Activated naive CD4-positive, alpha-beta T cell treated with Interleukin-2 at 50 U/mL for 16 hours (primary cell): ENCODE data around the gene PDPK1.

Source experiments
- DNase-seq: peaks from one replicate; pipeline ENCODE4 v3.0.0-alpha.2; 2020

Gene PDPK1

DNA sequence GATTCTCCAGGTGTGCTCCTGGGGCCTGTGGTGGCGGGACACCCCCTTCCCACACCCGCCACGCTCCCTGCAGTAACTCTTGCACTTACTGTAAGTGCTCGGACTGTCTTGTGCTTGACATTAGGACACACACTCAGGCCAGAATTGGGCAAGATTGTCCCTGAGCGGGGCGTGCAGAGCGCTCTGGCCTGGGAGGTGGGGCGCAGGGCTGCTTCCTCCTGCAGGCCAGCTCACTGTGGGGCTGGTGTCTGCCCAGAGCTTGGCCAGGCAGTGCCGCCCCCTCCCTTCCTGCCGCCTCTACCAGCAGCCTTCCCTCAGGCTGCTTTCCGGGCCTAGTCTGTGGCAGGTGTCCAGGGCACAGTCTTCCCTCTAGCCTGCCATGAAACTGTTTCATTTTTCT lies 30.2 kb upstream of the PDPK1 start:
- DNase-seq, result no peak

DNA sequence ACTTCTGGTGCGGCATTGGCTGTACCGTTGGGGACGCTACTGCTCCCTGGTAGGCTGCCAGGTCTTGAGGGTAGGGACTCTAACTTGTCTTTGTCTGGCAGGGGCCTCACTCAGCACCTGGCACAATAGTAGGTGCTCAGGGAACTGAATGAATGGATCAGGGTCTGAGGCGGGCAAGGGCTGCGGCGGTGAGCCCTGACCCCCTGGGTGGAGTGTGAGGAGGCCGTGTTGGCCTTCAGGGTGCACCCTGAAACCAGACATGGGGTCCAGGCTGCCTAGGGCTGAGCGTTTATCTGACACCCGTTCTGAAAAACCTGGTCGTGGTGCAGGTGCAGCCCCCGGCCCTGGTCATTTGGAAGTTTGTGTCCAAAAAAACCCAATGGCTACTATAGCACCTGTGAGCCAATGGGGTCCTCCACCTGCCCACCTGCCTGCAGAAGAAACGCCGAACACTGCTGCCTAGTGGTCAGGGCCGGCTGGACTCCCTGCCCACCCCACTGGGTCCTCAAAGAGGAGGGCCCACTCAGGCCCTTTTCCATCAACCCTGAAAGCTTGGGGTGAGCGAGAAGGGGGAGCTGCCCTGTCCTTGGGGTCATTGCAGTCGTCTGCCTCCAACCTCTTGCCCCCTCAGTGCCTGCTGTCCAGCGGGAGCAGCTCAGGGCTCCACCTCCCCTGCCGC lies 29.0 kb upstream of the PDPK1 start:
- no peak for DNase-seq

DNA sequence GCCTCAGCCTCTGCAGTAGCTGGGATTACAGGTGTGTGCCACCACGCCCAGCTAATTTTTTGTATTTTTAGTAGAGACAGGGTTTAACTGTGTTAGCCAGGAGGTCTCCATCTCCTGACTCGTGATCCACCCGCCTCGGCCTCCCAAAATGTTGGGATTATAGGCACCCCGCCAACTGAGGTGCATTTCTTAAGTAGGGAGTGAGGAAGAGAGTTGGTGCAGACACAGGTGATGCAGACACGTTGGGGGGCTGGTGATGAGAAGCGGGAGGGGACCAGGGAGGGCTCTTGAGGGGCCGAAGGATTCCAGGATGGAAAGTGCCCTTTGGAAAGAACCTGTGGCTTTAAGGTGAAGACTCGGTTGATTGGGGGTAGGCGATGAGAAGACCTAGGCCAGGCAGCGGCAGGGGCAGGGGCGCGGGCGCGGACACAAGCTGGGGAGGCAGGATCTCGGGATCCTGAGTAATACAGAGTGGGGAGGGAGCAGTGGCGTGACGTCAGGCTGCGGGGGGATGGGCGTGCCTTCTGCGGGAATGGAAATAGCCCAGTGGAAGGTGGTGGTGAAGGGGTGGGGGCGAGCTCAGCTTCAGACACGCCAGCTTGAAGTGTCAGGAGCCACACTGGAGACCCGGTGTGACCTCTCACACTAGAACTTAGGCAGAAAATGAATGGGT lies 26.6 kb upstream of the PDPK1 start:
- no peak for DNase-seq

DNA sequence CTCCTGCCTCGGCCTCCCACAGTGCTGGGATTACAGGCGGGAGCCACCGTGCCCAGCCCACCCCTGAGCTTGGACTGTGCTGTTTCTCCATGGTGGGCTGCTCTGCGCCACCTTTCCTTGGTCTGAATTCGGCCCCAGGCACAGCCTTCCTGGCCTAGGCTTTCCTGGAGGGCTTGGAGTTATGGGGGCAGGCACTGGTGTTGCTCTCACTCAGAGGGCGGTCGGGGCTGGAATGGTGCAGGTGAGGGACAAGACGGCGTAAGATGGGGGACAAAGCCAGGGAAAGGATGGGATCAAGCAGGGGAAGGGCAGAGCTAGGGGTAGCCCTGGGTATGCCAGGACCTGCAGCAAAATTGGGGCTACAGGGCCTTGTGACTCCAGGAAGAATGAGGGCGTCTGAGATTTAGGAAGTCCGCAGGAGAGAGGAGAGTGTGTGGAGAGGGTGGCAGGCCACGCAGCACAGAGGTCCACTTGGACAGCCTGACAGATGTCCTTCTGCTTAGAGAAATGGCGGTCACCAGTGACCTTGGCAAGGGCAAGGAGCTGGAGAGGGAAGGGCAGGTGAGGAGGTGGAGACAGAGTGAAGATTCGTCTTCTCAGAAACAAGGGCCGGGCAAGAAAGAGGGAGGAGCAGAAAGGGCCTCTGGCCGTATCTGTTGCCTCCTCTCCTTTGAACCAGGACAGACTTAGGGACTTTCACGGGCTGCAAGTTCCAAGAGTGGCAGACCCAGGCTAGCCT lies 25.7 kb upstream of the PDPK1 start:
- DNase-seq, result no peak

DNA sequence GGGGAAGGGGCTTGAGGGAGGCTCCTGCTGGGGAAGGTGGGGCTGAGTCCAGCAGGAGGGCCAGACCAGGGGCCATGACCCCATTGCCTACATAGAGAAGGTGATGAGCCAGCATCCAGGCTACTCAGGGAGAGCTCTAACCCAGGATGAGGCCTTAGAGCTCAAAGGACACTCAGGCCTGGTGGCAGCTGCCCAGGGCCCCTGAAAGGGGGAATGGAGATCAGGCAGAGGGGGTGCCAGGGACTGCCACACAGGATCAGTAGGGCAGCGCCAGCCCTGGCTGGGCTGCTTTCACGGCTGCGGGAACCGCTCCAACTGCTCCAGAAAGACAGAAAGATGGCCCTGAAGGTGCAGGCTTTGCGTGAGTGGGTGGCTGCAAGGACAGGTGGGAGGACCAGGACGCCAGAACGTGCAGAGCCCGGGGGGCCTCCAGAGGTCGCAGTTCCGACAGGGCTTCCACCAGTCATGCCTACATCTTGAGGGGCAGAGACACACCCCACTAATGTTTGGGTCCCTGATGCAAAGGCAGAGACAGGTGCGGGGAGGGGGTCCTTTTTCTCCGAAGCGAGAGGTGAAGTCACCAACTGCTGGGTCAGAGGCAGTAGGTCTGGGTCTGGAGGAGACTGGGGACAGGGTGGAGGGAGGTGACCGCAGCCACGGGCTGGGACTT lies 25.0 kb upstream of the PDPK1 start:
- no peak for DNase-seq

DNA sequence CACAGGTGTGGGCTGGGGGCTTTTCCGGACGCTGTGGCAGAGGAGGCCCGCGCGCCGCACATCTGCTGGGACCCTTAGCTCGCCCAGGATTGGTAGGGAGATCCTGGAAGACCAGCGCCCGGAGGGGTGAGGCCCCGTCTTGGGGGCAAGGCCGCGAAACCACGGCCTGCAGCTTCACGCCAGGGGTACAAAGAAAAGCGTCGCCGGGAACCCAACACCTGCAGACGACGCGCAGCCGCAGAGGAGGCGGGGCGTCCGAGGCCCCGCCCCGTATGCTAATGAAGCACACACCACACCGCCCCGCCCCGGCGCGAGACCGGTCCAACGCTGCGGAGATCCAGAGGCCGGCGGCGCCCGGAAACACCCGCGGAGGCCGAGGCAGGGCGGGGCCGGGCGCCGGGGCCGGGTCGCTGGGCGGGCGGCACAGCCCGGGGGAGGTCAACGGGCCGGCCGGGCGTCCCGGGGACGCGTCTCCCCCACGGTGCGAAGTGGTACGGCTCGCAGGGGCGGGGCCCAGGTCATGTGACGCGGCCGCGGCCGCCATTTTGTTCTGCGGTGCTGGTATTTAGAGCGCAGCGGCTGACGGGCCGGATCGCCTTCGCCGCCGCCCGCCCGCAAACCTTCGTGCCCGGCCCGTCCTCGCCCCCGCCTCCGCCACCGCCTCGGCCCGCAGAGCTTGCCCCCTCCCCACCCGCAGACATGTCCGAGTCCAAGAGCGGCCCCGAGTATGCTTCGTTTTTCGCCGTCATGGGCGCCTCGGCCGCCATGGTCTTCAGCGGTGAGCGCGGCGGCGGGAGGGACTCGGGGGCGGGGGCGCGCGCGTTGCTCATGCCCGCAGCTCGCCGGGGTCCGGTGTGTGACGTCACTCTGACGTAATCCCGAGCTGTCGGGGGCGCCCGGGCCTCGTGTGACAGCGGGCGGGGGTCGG lies 24.2 kb upstream of the PDPK1 start, which contains the start of gene ATP6V0C:
TSS of gene ATP6V0C (plus strand) at position 548 of the 928 bp plus-strand sequence. CDS start at position 700, 152 bp downstream.
- peak; percentile 88 for DNase-seq

DNA sequence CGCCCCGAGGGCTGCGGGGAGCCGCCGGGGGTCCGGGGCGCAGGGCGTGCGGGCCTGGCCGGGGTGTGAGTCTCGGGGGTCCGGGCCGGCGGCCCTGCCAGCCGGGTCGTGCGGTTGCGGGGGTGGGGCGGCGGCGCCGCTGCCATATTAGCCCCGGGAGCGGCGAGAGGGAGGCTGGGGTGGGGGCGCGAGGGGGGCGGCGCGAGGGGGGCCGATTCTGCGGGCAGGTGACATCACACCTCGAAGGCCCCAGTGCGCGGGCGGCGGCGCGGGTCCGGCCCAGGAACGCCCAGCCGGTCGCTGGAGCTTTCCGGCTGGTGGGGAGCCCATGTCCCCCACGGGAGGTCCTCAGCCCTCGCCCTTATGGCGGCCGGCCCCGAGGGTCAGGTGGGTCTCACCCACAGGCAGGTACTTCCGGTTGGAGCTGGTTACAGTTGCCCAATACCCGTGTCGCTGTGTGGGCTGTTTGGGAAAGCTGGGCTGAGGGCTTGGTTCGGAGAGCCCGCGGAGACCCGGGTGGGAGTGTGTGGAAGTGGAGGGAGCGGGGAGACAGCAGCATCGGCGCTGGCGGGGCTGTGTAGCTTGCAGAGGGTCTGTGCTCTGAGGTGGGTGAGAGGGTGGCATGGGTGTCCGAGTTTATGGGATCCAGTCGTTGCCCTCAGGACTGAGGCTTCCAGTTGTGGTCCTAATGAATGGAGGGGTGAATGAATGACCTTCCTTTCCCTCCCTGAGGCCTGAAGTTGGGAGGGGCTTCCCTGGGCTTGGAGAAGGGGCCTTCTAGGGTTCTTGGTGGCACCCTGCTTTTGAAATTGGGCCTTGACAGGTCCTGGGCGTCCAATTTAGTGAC lies 23.3 kb upstream of the PDPK1 start:
- peak; percentile 40 for DNase-seq

DNA sequence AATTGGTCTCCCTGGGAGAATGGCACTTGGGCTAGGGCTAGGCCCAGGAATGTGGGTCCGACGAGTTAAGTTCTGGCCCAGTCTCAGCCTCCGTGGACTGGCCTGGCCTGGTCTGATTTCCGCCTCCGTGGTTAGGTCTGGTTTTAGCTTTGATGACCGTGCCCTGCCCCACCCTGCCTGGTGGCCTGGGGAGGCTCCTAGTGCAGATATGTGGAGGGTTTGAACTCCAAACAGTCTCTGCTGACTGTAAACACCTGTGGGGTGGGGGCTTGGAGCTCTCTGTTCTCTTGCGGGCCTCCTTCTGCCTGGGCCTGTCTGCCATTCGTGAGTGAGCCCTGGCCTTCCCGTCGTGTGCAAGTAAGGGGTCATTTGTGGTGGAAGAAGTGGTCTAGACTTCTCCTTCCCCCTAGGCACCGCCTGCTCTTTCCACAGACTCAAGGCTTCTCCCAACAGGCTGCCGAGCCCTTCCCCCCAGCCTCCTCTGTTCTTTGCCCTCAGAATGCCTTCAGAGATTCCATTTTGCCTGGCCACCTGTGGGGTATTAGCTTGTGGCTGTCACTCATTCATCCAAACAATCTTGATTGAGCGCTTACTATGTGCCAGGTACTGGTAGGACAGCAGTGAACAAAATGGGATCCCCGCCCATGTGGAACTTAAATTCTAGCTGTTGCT lies 22.5 kb upstream of the PDPK1 start:
- DNase-seq, result no peak

DNA sequence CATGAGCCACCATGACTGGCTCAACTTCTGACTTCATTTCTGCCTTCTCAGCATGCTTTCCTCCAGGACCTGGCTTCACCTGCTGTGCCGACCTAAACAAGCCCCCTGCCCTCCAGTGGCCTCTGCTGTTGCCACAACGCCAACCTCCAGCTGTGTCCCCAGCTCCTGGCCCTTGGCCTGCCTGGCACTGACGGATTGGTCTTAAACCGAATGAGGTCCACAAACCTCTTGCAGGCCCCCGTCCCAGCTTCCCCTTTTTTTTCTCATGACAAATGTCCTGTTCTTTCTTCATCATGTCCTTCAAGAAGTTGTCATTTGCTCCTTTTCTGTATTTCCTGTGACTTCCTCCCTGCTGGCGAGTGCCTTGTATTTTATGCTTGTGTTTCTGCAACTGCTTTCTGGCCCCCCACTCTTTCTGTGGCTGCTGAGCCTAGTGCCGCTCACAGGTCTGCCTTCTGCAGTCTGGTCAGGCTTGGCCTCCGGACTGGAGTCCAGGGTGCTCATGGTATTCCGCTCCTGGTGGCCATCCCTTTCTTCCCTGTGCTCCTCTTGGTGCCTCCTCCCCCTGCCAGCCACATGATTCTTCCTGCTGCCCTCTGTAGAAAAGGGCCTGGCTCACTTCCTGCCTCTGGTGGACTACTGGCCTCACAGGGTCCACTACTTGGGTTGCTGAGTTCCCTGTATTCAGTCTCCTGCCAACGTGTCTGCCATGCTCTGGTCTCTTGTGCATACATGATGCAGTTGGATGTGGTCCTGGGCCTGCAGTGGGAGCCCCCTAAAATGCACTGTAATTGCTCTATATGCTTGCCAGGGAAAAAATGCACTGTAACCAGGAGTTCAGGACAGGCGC lies 21.2 kb upstream of the PDPK1 start:
- no peak for DNase-seq

DNA sequence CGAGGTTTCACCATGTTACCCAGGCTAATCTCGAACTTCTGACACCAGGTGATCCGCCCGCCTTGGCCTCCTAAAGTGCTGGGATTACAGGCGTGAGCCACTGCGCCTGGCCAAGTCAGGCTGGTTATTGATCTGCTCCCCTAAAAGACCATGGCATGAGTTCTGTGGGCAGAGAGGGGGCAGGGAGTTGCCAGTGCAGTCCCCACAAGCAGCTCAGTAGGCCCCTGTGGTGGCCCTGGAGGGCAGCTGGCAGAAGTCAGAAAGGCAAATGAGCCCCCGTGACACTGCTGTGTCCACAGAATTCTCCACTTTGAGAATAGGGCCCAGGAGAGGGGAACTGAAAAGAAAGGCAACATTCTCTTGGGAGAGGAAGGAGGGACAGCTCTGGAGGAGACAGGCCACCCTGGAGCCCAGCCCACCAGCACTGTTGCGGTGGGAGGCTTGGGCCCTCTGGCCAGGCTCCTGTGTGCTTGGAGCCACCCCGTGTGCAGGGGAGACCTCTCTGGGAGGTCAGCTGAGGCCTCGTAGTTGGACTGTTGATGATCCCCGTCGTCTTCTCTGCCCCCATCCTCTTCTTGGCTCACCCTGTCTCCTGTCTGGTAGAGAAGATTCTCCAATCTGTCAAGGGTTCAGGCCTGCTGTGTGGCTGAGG lies 19.7 kb upstream of the PDPK1 start:
- DNase-seq, result no peak

DNA sequence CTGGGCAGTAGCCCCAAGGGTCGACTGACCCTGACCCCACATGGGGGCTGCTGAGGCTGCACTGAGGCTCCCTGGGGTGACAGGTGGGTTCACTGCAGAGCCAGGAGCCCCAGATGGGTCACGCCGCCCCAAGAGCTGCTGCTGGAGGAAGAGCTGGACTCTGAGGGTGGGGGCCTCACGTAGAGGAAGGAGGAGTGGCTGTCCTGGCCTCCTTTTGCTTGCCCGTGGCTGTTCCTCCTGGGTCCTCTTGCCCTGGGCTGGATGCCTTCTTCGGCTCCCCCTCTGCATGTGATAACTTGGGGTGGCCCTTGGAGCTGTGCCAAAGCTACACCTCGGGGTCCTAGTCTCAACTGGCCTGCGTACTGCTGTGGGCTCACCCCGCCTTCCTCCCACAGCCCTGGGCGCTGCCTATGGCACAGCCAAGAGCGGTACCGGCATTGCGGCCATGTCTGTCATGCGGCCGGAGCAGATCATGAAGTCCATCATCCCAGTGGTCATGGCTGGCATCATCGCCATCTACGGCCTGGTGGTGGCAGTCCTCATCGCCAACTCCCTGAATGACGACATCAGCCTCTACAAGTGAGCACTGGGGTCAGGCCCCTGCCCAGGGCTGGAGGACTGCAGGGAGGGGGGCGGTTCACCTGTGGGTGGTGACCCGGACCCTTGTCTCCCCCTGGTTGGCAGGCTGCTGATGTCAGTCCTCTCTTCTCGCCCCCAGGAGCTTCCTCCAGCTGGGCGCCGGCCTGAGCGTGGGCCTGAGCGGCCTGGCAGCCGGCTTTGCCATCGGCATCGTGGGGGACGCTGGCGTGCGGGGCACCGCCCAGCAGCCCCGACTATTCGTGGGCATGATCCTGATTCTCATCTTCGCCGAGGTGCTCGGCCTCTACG lies 18.8 kb upstream of the PDPK1 start:
- DNase-seq, result no peak

DNA sequence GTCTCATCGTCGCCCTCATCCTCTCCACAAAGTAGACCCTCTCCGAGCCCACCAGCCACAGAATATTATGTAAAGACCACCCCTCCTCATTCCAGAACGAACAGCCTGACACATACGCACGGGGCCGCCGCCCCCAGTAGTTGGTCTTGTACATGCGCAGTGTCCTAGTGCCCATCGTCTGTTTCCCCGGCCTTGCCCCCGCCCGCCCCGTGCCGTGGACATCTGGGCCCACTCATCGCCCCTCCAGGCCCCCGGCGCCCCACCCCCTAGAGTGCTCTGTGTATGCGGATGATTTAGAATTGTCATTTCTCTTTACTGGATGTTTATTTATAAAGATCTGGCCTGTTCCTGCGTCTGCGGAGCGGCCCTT lies 18.1 kb upstream of the PDPK1 start:
- DNase-seq, result no peak

DNA sequence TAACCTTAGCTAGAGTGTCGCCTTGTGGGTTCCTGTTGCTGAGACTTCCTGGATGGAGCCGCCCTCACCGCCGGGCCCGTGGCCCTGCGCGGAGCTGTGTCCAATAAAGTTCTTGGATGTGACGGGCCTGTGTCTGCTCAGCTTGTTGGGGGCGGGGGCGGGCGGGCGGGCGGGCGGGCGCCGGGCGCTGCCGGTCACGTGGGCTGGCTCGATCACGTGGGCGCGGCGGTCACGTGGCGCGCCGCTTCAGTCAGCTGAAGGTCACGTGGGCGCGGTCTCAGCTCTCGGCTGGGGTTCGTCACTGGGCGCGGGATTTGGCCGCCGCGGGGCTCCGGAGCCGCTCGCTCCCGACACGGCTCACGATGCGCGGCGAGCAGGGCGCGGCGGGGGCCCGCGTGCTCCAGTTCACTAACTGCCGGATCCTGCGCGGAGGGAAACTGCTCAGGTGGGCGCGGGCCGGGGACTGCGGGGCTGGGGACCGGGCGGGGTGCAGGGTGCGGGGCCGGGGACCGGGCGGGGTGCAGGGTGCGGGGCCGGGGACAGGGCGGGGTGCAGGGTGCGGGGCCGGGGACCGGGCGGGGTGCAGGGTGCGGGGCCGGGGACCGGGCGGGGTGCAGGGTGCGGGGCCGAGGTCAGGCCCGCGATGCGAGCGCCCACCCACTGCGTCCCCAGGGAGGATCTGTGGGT lies 17.6 kb upstream of the PDPK1 start, which contains the start of gene AMDHD2:
TSS of gene AMDHD2 (plus strand) at position 275 of the 687 bp plus-strand sequence. CDS start at position 363, 88 bp downstream.
- peak; percentile 90 for DNase-seq

DNA sequence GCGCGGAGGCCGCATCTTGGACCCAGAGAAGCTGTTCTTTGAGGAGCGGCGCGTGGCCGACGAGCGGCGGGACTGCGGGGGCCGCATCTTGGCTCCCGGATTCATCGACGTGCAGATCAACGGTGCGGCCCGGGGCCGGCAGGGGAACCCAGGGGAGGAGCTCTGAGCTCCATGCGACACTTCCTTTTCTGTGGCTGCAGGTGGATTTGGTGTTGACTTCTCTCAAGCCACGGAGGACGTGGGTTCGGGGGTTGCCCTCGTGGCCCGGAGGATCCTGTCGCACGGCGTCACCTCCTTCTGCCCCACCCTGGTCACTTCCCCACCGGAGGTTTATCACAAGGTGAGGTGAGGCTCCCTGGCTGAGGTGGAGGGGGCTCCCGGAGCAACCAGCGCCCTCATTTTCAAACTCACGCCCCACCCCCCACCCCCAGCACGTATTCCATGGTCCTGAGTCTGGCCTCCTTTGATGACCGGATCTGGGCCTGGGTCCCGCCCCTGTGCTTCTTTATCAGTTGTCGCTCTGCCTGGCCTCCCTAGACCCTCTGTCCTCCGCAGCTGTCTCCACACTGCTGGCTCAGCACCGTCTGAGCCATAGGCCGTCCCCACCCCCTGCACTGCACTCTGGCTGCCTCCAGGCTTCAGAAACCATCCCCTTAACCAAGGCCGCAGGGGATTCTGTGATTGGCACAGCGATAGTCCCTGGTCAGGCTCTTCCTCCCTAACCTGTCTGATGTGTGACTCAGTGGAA lies 16.9 kb upstream of the PDPK1 start:
- DNase-seq, result peak; percentile 56

DNA sequence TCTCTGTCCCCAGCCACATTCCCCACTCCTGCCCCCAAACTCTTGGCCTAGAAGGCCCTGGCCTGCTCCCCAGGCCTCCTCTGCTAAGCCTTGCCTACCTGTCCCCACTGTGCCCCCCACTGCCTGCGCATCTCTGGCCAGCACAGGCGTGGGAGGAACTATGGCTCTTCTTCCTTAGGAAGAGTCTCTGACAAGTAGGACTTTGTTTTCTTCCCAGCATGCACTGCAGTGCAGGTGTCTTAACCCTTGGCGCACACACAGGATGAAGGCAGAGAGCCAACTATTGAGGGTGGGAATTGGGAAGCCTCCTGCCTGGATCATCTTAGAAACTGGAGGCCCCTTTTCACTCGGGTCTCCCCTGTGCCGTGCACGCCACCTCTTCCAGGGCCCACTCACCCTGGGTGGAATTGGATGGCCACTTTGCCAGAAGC lies 14.0 kb upstream of the PDPK1 start:
- no peak for DNase-seq

DNA sequence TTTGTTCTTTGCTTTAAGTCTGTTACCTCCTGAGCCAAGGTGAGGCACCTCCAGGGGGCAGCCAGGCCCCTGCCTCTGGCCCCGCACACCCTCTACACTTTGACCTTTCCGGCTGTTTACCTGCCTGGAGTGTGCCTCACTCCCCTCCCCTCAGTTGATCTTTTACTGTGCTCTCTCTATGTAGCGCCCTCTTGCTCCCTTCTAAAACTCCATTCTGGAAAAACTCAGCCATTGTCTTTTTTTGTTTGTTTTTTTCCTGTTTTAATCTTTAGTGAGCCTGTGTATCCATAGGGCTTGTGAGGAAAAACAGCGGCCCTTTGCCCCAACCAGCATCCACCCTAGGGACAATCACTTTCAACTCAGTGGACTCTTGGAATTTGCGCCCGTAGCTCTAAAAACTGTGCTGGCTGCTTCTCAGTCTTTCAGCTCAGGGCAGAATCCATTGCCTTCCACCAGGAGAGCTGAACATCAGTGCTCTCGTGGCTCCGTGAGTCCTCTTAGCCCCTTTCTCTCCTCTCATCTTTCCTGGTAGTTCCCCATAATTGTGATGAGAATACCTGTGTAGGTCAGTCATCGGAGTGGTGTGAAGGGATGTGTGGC lies 13.4 kb upstream of the PDPK1 start:
- DNase-seq, result no peak
